Lung (tissue), 12 donors: Measurements from ENCODE around the gene RNF224. TPM values are rescaled to one million over a fixed set of nuclear protein-coding genes. Genes with fewer than 3 reads are reported as not detected.

Experiments used
- ATAC-seq: fragments of 200-7000 bp; cut with Tn5 transposase; one replicate; pipeline ENCODE4 v1.9.1; 2020; ENCODE audit warnings: moderate number of reproducible peaks; ENCODE audit not compliant: insufficient read depth, low FRiP score
- DNase-seq, 3 donors: peaks; one replicate each; pipeline ENCODE4 v3.0.0-alpha.2; 2013 to 2017
- H3K27ac ChIP-seq, 2 donors: one replicate each; pipeline ENCODE4 v1.5.1; 2013; ENCODE audit warnings: mild to moderate bottlenecking in 2 of 2, moderate library complexity in 2 of 2, control low read depth in 1 of 2, inconsistent platforms in 1 of 2, low read depth in 1 of 2, low read length in 1 of 2
- H3K27me3 ChIP-seq, 3 donors: one replicate each; pipeline ENCODE4 v1.5.1; 2013; ENCODE audit warnings: low read length in 2 of 3; ENCODE audit not compliant: control insufficient read depth in 3 of 3, insufficient read depth in 3 of 3
- H3K36me3 ChIP-seq, 4 donors: one replicate each; pipeline ENCODE4 v1.5.1; 2013; ENCODE audit warnings: low read length in 4 of 4, mild to moderate bottlenecking in 1 of 4, moderate library complexity in 1 of 4; ENCODE audit not compliant: control insufficient read depth in 4 of 4, insufficient read depth in 4 of 4
- H3K4me1 ChIP-seq, 5 donors: one replicate each; pipeline ENCODE4 v1.5.1; 2013; ENCODE audit warnings: low read length in 5 of 5, mild to moderate bottlenecking in 2 of 5, moderate library complexity in 1 of 5; ENCODE audit not compliant: control insufficient read depth in 5 of 5, insufficient read depth in 5 of 5
- H3K4me3 ChIP-seq: one replicate; pipeline ENCODE4 v1.5.1; 2013; ENCODE audit warnings: mild to moderate bottlenecking, control low read depth, moderate library complexity
- H3K9ac ChIP-seq, 2 donors: one replicate each; pipeline ENCODE4 v1.5.1; 2013; ENCODE audit warnings: low read length in 2 of 2, control low read depth in 1 of 2; ENCODE audit not compliant: insufficient read depth in 1 of 2
- H3K9me3 ChIP-seq, 4 donors: one replicate each; pipeline ENCODE4 v1.5.1; 2013; ENCODE audit warnings: low read length in 3 of 4, mild to moderate bottlenecking in 1 of 4, moderate library complexity in 1 of 4; ENCODE audit not compliant: control insufficient read depth in 4 of 4, insufficient read depth in 3 of 4
- WGBS, 2 donors: extraction: QIAGEN DNeasy Blood & Tissue Kit; methylation state at CpG; one replicate each; pipeline ENCODE4 v1.1.7; 2013; 5-methylcytosine and 5-hydroxymethylcytosine counted together
- polyA plus RNA-seq, 2 donors: library from polyadenylated mRNA; stranded (reverse); fragments of 200-250 nt; gene quantifications; one replicate each; pipeline ENCODE4 v1.2.1, GENCODE V29; 2013
- total RNA-seq, 2 donors: library from RNA; depleted of rRNA in 1 of 2; stranded (reverse); fragments of >200 nt in 1 of 2; gene quantifications; one replicate each; pipeline ENCODE4 v1.2.1, GENCODE V29; 2014 to 2021
- TF ChIP-seq, protein P1 (sequence below): IDR thresholded peaks from 2 replicates; pipeline ENCODE4 v1.5.1; 2012; ENCODE audit warnings: mild to moderate bottlenecking; ENCODE audit errors: control extremely low read depth, extremely low read depth
- donor health status: control.
- donor health status: control.
- donor health status: Bipolar disorder and iron deficiency.
- donor health status: healthy.
- donor health status: DM: yes; HTN: yes; CAD: no.

RNF224 gene
- total and polyA plus RNA-seq, 4 donors: 0.24 to 1.1 (median 0.80) TPM

DNA sequence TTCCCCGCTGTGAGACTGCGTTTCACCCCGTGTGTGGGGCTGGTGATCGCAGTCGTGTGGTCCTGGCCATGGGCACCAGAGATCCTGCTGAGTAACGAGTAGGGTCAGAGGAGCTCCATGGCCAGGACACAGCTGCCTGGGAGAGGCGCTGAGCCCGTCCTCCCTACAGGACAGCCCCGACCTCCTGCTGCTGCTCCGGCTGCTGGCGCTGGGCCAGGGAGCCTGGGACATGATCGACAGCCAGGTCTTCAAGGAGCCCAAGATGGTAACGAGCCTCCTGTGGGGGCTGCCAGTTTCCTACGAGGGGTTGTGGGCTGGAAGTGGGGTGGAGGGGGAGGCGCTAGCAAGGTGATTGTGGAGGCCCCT is 38.8 kb downstream of the RNF224 start:
- Histone ChIP-seq H3K9ac (no peak overlapping the region), H3K27me3 (no peaks in the 10 kb centered on the region), H3K4me3 (no peak overlapping the region), H3K27ac (no peak overlapping the region), H3K4me1 (peaks cover 0 to 14% (median 4%) of the 10 kb centered on the region in 5 donors), H3K36me3 (peaks cover 11 to 41% (median 16%) of the 10 kb centered on the region in 4 donors), H3K9me3 (no peaks in the 10 kb centered on the region)
- 90 to 92% methylated on average over 15 of the region's 15 CpGs for WGBS, 2 donors
- DNase-seq (no peak), ATAC-seq (no peak)
- TF ChIP-seq, protein P1, sequence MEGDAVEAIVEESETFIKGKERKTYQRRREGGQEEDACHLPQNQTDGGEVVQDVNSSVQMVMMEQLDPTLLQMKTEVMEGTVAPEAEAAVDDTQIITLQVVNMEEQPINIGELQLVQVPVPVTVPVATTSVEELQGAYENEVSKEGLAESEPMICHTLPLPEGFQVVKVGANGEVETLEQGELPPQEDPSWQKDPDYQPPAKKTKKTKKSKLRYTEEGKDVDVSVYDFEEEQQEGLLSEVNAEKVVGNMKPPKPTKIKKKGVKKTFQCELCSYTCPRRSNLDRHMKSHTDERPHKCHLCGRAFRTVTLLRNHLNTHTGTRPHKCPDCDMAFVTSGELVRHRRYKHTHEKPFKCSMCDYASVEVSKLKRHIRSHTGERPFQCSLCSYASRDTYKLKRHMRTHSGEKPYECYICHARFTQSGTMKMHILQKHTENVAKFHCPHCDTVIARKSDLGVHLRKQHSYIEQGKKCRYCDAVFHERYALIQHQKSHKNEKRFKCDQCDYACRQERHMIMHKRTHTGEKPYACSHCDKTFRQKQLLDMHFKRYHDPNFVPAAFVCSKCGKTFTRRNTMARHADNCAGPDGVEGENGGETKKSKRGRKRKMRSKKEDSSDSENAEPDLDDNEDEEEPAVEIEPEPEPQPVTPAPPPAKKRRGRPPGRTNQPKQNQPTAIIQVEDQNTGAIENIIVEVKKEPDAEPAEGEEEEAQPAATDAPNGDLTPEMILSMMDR: no peak

DNA sequence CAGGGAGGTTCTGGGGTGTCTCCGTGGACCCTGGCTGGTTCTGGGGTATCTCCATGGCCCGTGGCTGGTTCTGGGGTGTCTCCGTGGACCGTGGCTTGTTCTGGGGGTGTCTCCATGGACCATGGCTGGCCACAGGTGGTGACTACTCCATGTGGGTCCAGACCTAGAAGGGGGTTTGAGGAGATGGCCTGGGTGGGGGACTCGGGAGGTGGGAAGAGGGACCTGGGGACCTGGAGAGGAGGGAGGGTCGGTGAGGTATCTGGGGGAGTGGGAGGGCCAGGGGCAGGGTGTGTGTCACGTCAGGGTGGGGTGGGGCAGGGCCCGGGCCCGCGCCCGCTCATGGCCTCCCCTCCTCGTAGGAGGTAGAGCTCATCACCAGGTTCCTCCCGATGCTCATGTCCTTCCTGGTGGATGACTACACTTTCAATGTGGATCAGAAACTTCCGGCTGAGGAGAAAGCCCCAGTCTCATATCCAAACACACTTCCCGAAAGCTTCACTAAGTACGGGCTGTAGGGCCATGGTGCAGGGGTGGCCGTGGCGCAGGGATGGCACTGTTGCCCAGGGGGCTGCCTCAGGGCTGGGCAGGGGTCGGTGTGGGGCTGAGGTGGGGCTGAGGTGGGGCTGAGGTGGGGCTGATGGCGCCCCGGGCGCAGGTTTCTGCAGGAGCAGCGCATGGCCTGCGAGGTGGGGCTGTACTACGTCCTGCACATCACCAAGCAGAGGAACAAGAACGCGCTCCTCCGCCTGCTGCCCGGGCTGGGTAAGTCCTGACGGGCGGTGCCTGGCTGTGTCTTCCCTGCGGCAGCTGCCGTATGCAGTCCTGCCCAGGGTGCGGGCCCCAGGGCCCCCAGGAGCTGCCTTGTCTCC is 39.5 kb downstream of the RNF224 start:
- H3K27ac ChIP-seq: no peak overlapping the region
- TF ChIP-seq, protein P1: no peak
- H3K9me3 ChIP-seq: no peaks in the 10 kb centered on the region
- H3K4me1 ChIP-seq: peaks cover 0 to 14% (median 4%) of the 10 kb centered on the region in 5 donors
- no peak overlapping the region for H3K9ac ChIP-seq
- DNase-seq (no peak), ATAC-seq (no peak)
- peaks cover 11 to 43% (median 15%) of the 10 kb centered on the region in 4 donors for H3K36me3 ChIP-seq
- no peaks in the 10 kb centered on the region for H3K27me3 ChIP-seq
- H3K4me3 ChIP-seq: no peak overlapping the region
- 91 to 93% methylated on average over 34 of the region's 34 CpGs for WGBS, 2 donors

DNA sequence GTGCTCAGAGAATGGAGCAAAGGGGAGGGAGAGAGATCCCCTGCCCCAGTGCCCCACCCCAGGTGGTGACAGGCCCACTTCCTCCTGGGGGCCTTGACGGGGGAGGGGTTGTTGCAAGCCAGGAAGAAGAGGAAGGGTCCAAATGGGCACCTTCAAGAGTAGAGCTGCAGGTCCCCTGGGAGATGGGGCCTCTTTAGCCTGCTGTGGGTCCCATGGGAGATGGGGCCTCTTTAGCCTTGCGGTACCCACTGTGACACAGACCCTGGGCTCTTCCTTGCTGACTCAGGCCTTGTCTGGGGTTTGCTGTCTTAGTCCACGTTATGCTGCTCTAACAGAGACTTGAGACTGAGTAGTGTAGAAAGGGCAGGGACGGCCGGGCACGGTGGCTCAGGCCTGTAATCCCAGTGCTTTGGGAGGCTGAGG is 40.6 kb downstream of the RNF224 start:
- TF ChIP-seq, protein P1: no peak
- no peak for ATAC-seq
- Histone ChIP-seq H3K9me3 (no peaks in the 10 kb centered on the region), H3K4me1 (peaks cover 0 to 14% (median 4%) of the 10 kb centered on the region in 5 donors), H3K27me3 (no peaks in the 10 kb centered on the region), H3K4me3 (no peak overlapping the region), H3K36me3 (peaks cover 11 to 52% (median 20%) of the 10 kb centered on the region in 4 donors), H3K27ac (peak overlapping the region; percentile 59 to 64), H3K9ac (no peak overlapping the region)
- DNase-seq: no peak
- WGBS, 2 donors: 58 to 83% methylated on average over 6 of the region's 6 CpGs
